Effector memory CD4-positive, alpha-beta T cell (primary cell): ENCODE measurements around the gene PLEKHG5.

Experiments used
- DNase-seq, 3 donors: peaks; one replicate each; pipeline ENCODE4 v3.0.0-alpha.2; 2020
- H3K27ac ChIP-seq: 2 replicates; pipeline ENCODE4 v1.7.0; 2013; ENCODE audit warnings: mild to moderate bottlenecking, low read length, moderate library complexity; ENCODE audit not compliant: insufficient read depth, poor library complexity, severe bottlenecking
- H3K27me3 ChIP-seq: replicated peaks from 2 replicates; pipeline ENCODE4 v1.7.0; 2013; ENCODE audit warnings: mild to moderate bottlenecking, low read length; ENCODE audit not compliant: insufficient read depth, control insufficient read depth, poor library complexity, severe bottlenecking
- H3K36me3 ChIP-seq: 2 replicates; pipeline ENCODE4 v1.7.0; 2013; ENCODE audit warnings: mild to moderate bottlenecking, low read length, moderate library complexity; ENCODE audit not compliant: control insufficient read depth, insufficient read depth
- H3K4me1 ChIP-seq: 2 replicates; pipeline ENCODE4 v1.7.0; 2013; ENCODE audit warnings: low read length, mild to moderate bottlenecking; ENCODE audit not compliant: control insufficient read depth, insufficient read depth, poor library complexity, severe bottlenecking
- H3K4me3 ChIP-seq: 2 replicates; pipeline ENCODE4 v1.7.0; 2013; ENCODE audit warnings: low read length, low read depth, mild to moderate bottlenecking; ENCODE audit not compliant: insufficient read depth, poor library complexity, severe bottlenecking
- H3K9me3 ChIP-seq: 2 replicates; pipeline ENCODE4 v1.7.0; 2013; ENCODE audit warnings: mild to moderate bottlenecking, low read length, moderate library complexity; ENCODE audit not compliant: control insufficient read depth

The PLEKHG5 gene

GRCh38 chr1:6523566-6523965 lies 32.1 kb upstream of the PLEKHG5 start:
- H3K36me3 ChIP-seq: peaks cover 35% of the 10 kb centered on the region
- no peak overlapping the region for H3K27ac ChIP-seq
- H3K4me3 ChIP-seq: no peak overlapping the region
- no peaks in the 10 kb centered on the region for H3K27me3 ChIP-seq
- no peaks in the 10 kb centered on the region for H3K9me3 ChIP-seq
- H3K4me1 ChIP-seq: no peaks in the 10 kb centered on the region
- DNase-seq: no peak

- H3K9me3 ChIP-seq: no peaks in the 10 kb centered on the region
- no peak overlapping the region for H3K27ac ChIP-seq
- H3K27me3 ChIP-seq: no peaks in the 10 kb centered on the region
- H3K4me1 ChIP-seq: no peaks in the 10 kb centered on the region
- H3K4me3 ChIP-seq: no peak overlapping the region
- peaks cover 22% of the 10 kb centered on the region for H3K36me3 ChIP-seq
- no peak for DNase-seq
Measured at GRCh38 chr1:6521536-6521935, 30.1 kb upstream of the PLEKHG5 start.

GRCh38 chr1:6519935-6520671 lies 28.6 kb upstream of the PLEKHG5 start:
- Histone ChIP-seq H3K4me1 (no peaks in the 10 kb centered on the region), H3K4me3 (no peak overlapping the region), H3K27ac (no peak overlapping the region), H3K9me3 (no peaks in the 10 kb centered on the region), H3K36me3 (peaks cover 8% of the 10 kb centered on the region), H3K27me3 (no peaks in the 10 kb centered on the region)
- DNase-seq: no peak

GRCh38 chr1:6519491-6519934 lies 28.0 kb upstream of the PLEKHG5 start:
- Histone ChIP-seq H3K4me3 (no peak overlapping the region), H3K27ac (no peak overlapping the region)

DNA sequence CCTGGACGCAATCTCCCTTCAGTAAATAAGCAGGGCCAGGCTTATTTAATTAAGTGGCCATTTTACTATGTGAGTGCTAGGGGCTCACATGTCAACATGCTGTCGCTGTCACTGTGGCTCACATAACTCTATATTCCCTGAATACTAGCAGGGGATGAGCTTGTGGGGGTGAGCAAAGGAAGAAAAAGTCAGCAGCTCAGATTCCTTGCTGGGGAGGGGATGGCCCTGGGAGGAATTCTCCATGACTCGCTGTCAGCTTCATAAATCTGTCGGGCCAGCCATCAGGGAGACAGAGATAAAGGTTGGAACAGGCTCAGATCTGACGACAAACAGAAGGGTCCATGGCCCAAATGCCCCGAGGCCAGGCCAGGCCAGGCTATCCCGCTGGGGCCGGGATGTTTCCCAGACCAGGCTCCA lies 26.0 kb upstream of the PLEKHG5 start:
- Histone ChIP-seq H3K27me3 (no peaks in the 10 kb centered on the region), H3K27ac (no peak overlapping the region), H3K36me3 (no peaks in the 10 kb centered on the region), H3K4me1 (no peaks in the 10 kb centered on the region), H3K4me3 (no peak overlapping the region), H3K9me3 (no peaks in the 10 kb centered on the region)
- no peak for DNase-seq

More at GRCh38 chr1:6519491-6519934, 28.0 kb upstream of the PLEKHG5 start:
- H3K9me3 ChIP-seq: no peaks in the 10 kb centered on the region
- no peaks in the 10 kb centered on the region for H3K4me1 ChIP-seq
- H3K27me3 ChIP-seq: no peaks in the 10 kb centered on the region
- peaks cover 7% of the 10 kb centered on the region for H3K36me3 ChIP-seq
- DNase-seq: no peak

DNA sequence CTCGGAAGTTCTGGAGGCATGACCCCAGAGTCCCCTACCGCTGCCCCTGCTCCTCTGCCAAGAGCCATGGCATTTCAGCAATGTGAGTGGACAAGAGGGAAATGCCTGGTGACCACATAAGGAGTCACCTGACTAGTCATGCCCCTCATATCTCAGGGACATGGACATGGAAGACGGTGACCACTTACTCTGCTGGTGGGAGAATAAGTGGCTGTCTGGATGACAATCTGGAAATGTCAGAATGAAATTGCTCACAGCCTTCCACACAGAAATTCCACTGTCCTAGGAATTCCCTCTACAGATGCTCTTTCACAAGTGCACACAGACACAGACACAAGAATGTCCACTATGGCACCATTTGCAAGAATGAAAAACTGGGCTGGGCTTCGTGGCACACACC lies 24.3 kb upstream of the PLEKHG5 start:
- DNase-seq: no peak
- H3K4me1 ChIP-seq: no peaks in the 10 kb centered on the region

GRCh38 chr1:6513320-6513801 lies 21.9 kb upstream of the PLEKHG5 start:
- Histone ChIP-seq H3K9me3 (no peaks in the 10 kb centered on the region), H3K27ac (no peak overlapping the region), H3K4me1 (no peaks in the 10 kb centered on the region), H3K27me3 (no peaks in the 10 kb centered on the region), H3K4me3 (no peak overlapping the region), H3K36me3 (no peaks in the 10 kb centered on the region)
- no peak for DNase-seq

More for the DNA sequence above, 24.3 kb upstream of the PLEKHG5 start:
- H3K9me3 ChIP-seq: no peaks in the 10 kb centered on the region
- no peak overlapping the region for H3K27ac ChIP-seq
- no peaks in the 10 kb centered on the region for H3K36me3 ChIP-seq
- H3K27me3 ChIP-seq: no peaks in the 10 kb centered on the region
- no peak overlapping the region for H3K4me3 ChIP-seq

- DNase-seq: no peak
- Histone ChIP-seq H3K36me3 (no peaks in the 10 kb centered on the region), H3K4me1 (no peaks in the 10 kb centered on the region), H3K27ac (no peak overlapping the region), H3K9me3 (no peaks in the 10 kb centered on the region), H3K4me3 (no peak overlapping the region), H3K27me3 (no peaks in the 10 kb centered on the region)
Measured at GRCh38 chr1:6512908-6513280, 21.4 kb upstream of the PLEKHG5 start.

DNA sequence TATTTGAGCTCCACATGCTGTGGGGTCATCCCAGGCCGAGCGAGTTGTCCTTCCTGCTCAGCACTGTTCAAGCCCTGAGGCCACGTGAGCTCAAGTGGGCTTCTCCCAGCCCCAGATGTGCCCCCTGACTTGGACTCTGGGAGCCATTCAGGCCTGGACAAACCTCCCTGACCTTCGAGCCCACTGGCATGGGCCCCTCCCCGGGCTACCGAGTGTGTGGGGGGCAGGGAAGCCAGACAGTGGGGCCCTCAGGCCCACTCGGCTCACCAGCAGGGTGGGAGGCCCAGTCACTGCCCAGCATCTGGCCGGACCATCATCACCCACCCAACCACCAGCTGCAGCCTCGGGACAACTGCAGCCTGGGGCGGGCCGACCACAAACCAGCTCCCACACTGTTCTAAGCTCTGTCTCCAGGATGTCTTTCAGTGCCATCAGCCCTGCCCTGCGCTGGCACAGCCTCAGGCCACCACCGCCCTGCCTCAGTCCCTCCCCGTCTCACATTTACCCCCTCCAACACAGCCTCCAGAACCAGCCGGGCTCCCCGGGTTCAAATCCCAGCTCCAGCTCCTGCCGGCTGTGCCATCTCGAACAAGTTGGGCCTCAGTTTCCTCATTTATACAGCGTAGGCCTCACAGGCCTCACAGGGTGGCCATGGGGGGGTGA lies 20.9 kb upstream of the PLEKHG5 start:
- Histone ChIP-seq H3K4me1 (no peaks in the 10 kb centered on the region), H3K4me3 (no peak overlapping the region), H3K27ac (no peak overlapping the region), H3K27me3 (no peaks in the 10 kb centered on the region), H3K36me3 (no peaks in the 10 kb centered on the region), H3K9me3 (no peaks in the 10 kb centered on the region)
- DNase-seq: no peak

- no peak overlapping the region for H3K27ac ChIP-seq
- no peaks in the 10 kb centered on the region for H3K9me3 ChIP-seq
- H3K36me3 ChIP-seq: no peaks in the 10 kb centered on the region
- H3K4me1 ChIP-seq: no peaks in the 10 kb centered on the region
- H3K27me3 ChIP-seq: no peaks in the 10 kb centered on the region
- no peak overlapping the region for H3K4me3 ChIP-seq
- DNase-seq: no peak
Measured at GRCh38 chr1:6511561-6512244, 20.2 kb upstream of the PLEKHG5 start.
